HG02642 (cell line): ENCODE results near the gene SLC6A18.
"Not testable (repeated sequence)": the region's sequence is repeated elsewhere in the genome, so short reads cannot be mapped to it uniquely, and the experiment has no call there.

Source experiments
- ATAC-seq: cut with Tn5 transposase; IDR thresholded peaks from one replicate; pipeline ENCODE4 v1.9.1; 2021; ENCODE audit warnings: mild to moderate bottlenecking; ENCODE audit not compliant: unreplicated experiment, poor library complexity

Gene SLC6A18

GRCh38 chr5:1270426-1270825 lies 45.2 kb downstream of the SLC6A18 start:
- no peak for ATAC-seq

GRCh38 chr5:1270933-1271914 lies 46.0 kb downstream of the SLC6A18 start:
- ATAC-seq: no peak

- no peak for ATAC-seq
These were observed 47.0 kb downstream of the SLC6A18 start for GRCh38 chr5:1272201-1272600.

- ATAC-seq: no peak
These were observed 48.6 kb downstream of the SLC6A18 start for GRCh38 chr5:1273745-1274144.

GRCh38 chr5:1274471-1274870 lies 49.3 kb downstream of the SLC6A18 start:
- no peak for ATAC-seq

GRCh38 chr5:1275397-1276391 lies 50.5 kb downstream of the SLC6A18 start:
- not testable (repeated sequence) for ATAC-seq

GRCh38 chr5:1276930-1277329 lies 51.7 kb downstream of the SLC6A18 start:
- ATAC-seq: no peak

- ATAC-seq: no peak
These were observed 52.1 kb downstream of the SLC6A18 start for GRCh38 chr5:1277331-1277730.

GRCh38 chr5:1277781-1278180 lies 52.6 kb downstream of the SLC6A18 start:
- no peak for ATAC-seq

GRCh38 chr5:1278216-1278615 lies 53.0 kb downstream of the SLC6A18 start:
- no peak for ATAC-seq

GRCh38 chr5:1278656-1279442 lies 53.7 kb downstream of the SLC6A18 start:
- ATAC-seq: no peak

- ATAC-seq: no peak
These were observed 54.4 kb downstream of the SLC6A18 start for GRCh38 chr5:1279443-1280151.

- ATAC-seq: no peak
These were observed 55.2 kb downstream of the SLC6A18 start for GRCh38 chr5:1280177-1281037.

- no peak for ATAC-seq
These were observed 56.1 kb downstream of the SLC6A18 start for GRCh38 chr5:1281038-1281882.

GRCh38 chr5:1282131-1282992 lies 57.2 kb downstream of the SLC6A18 start:
- no peak for ATAC-seq

- not testable (repeated sequence) for ATAC-seq
These were observed 58.0 kb downstream of the SLC6A18 start for GRCh38 chr5:1282993-1283728.
